Heart left ventricle (tissue), 16 donors: ENCODE data around the gene SLC7A4. TPM values are rescaled to one million over a fixed set of nuclear protein-coding genes. Genes with fewer than 3 reads are reported as not detected.

Experiments used
- ATAC-seq, 4 donors: fragments of 200-7000 bp; cut with Tn5 transposase; one replicate each; pipeline ENCODE4 v1.9.1; 2020 to 2022; ENCODE audit warnings: moderate library complexity in 4 of 4, mild to moderate bottlenecking in 3 of 4, moderate number of reproducible peaks in 1 of 4
- DNase-seq, 5 donors: peaks; one replicate each; pipeline ENCODE4 v3.0.0-alpha.2; 2020
- H3K27ac ChIP-seq, 12 donors: fragments of 200-600 bp; sonication (generic) in 4 of 12; one replicate each; pipeline versions ENCODE4 v1.5.0 to v1.8.0; 2016 to 2022; ENCODE audit warnings: mild to moderate bottlenecking in 2 of 12
- H3K27me3 ChIP-seq, 9 donors: fragments of 200-600 bp; sonication (generic) in 2 of 9; one replicate each; pipeline versions ENCODE4 v1.5.1 to v1.8.0; 2016 to 2022; ENCODE audit warnings: mild to moderate bottlenecking in 3 of 9
- H3K36me3 ChIP-seq, 9 donors: fragments of 200-600 bp; sonication (generic) in 2 of 9; one replicate each; pipeline versions ENCODE4 v1.5.0 to v1.8.0; 2018 to 2022; ENCODE audit warnings: mild to moderate bottlenecking in 2 of 9
- H3K4me1 ChIP-seq, 12 donors: fragments of 200-600 bp; sonication (generic) in 4 of 12; one replicate each; pipeline versions ENCODE4 v1.5.0 to v1.8.0; 2016 to 2022; ENCODE audit warnings: mild to moderate bottlenecking in 3 of 12
- H3K4me3 ChIP-seq, 12 donors: fragments of 200-600 bp; sonication (generic) in 4 of 12; one replicate each; pipeline versions ENCODE4 v1.5.0 to v1.8.0; 2017 to 2022; ENCODE audit warnings: mild to moderate bottlenecking in 9 of 12, moderate library complexity in 4 of 12
- H3K9me3 ChIP-seq, 12 donors: fragments of 200-600 bp; sonication (generic) in 4 of 12; one replicate each; pipeline versions ENCODE4 v1.5.0 to v1.8.0; 2016 to 2022; ENCODE audit warnings: mild to moderate bottlenecking in 1 of 12
- CTCF ChIP-seq, 12 donors: fragments of 200-600 bp; sonication (generic) in 4 of 12; IDR thresholded peaks; one replicate each; pipeline versions ENCODE4 v1.5.0 to v1.8.0; 2018 to 2022; ENCODE audit warnings: antibody characterized with exemption in 12 of 12, mild to moderate bottlenecking in 5 of 12
- POLR2A ChIP-seq, 2 donors: fragments of 450-650 bp; IDR thresholded peaks; one replicate each; pipeline ENCODE4 v1.6.1; 2017; ENCODE audit warnings: antibody characterized with exemption in 2 of 2, mild to moderate bottlenecking in 2 of 2, moderate library complexity in 2 of 2
- WGBS, 4 donors: extraction: QIAGEN DNeasy Blood & Tissue Kit in 2 of 4; methylation state at CpG; one replicate each; pipeline versions ENCODE4 v1.1.5 to v1.1.7; 2013 to 2018; 5-methylcytosine and 5-hydroxymethylcytosine counted together
- intact Hi-C, 10 donors: fragments of 100-400 bp; cut with DNase I; formaldehyde crosslinking; loops; one replicate each; pipeline versions ENCODE4 v1.11.1 to v1.14.2; 2022
- polyA plus RNA-seq, 2 donors: library from polyadenylated mRNA; stranded (reverse); fragments of 200-250 nt; gene quantifications; one replicate each; pipeline ENCODE4 v1.2.3, GENCODE V29; 2013
- total RNA-seq, 9 donors: library from RNA; depleted of rRNA in 2 of 9; stranded (reverse); fragments of >200 nt in 2 of 9; fragmentation: NEBNext Ultra II Directional in 3 of 9; extraction: Animal tissue kit (Norgen Biotek cat#: 25700) in 3 of 9; gene quantifications; one replicate each; pipeline versions ENCODE4 v1.1.0 to v1.2.4, GENCODE V29; 2016 to 2023
- donor health status: ischemic (EF 13 %, LVEDD 7.1; RV severe dilation, severe dysfunction).
- donor health status: healthy with polysubstance abuse.
- donor health status: DM: no; HTN: yes; CAD: no.
- donor health status: DM: no; HTN: no; CAD: no.
- donor health status: ischemic (EF 25% LVEDD 6.9; RV normal size, moderate dysfunction).
- donor health status: ischemic (EF 25% LVEDD 5.7; RV mildly dilated, moderate dysfunction).
- donor health status: healthy.
- donor health status: DM: yes; HTN: yes; CAD: no.
- donor health status: ischemic (EF 35%, LVEDD 5.7; RV mildly dilated, moderate dysfunction).
- donor health status: nonischemic (EF 11% LVEDD 7.7; RV severe dilation, severe dysfunction).
- donor health status: DM: yes; HTN: yes; CAD: no.
- donor health status: PGD.
- donor health status: ischemic (EF 29% LVEDD 5.4; RV normal size, mild dysfunction).
- donor health status: nonischemic (EF 23%, LVEDD 6.1; RV moderate dilation, normal function).

The SLC7A4 gene
- total and polyA plus RNA-seq, 11 donors: 0.24 to 2.8 (median 0.31) TPM; not detected in 8

GRCh38 chr22:21070690-21071615 lies 38.6 kb upstream of the SLC7A4 start:
- TF ChIP-seq CTCF (IDR thresholded peaks at IDR 0.05) (no peak), POLR2A (IDR thresholded peaks at IDR 0.05) (no peak)
- DNase-seq (no peak), ATAC-seq (no peak)
- no peaks in the 10 kb centered on the region for H3K36me3 ChIP-seq
- H3K9me3 ChIP-seq: no peaks in the 10 kb centered on the region
- WGBS, 4 donors: 83 to 84% (median 84%) methylated on average over 13 to 17 of the region's 17 CpGs
- peaks cover 0 to 6% (median 0%) of the 10 kb centered on the region in 9 donors for H3K27me3 ChIP-seq
- no peak overlapping the region for H3K4me3 ChIP-seq
- no peaks in the 10 kb centered on the region for H3K4me1 ChIP-seq
- intact Hi-C loops: loop anchor here in 1 of 10 donors (10.0 kb wide), 1 partner anchor 106 kb away; the partner anchor contains the start of gene AIFM3
- no peak overlapping the region for H3K27ac ChIP-seq

- Histone ChIP-seq H3K27me3 (peaks cover 0 to 6% (median 0%) of the 10 kb centered on the region in 9 donors), H3K27ac (no peak overlapping the region), H3K4me3 (no peak overlapping the region), H3K9me3 (no peaks in the 10 kb centered on the region), H3K4me1 (no peaks in the 10 kb centered on the region), H3K36me3 (no peaks in the 10 kb centered on the region)
- ATAC-seq: no peak
- TF ChIP-seq CTCF (IDR thresholded peaks at IDR 0.05) (no peak), POLR2A (IDR thresholded peaks at IDR 0.05) (no peak)
- no peak for DNase-seq
- intact Hi-C loops: loop anchor here in 1 of 10 donors (5.0 kb wide), 1 partner anchor 42 kb away; no protein-coding TSS in a partner anchor
- 59 to 73% (median 69%) methylated on average over 5 of the region's 5 CpGs for WGBS, 4 donors
These were observed 37.0 kb upstream of the SLC7A4 start for GRCh38 chr22:21069375-21069774.

- Histone ChIP-seq H3K36me3 (no peaks in the 10 kb centered on the region), H3K27me3 (peaks cover 0 to 6% (median 0%) of the 10 kb centered on the region in 9 donors), H3K9me3 (no peaks in the 10 kb centered on the region), H3K4me1 (no peaks in the 10 kb centered on the region), H3K4me3 (no peak overlapping the region), H3K27ac (no peak overlapping the region)
- DNase-seq (peak in 1 of 5 donors; percentile 7), ATAC-seq (no peak)
- intact Hi-C loops: loop anchor here in 1 of 10 donors (5.0 kb wide), 1 partner anchor 41 kb away; no protein-coding TSS in a partner anchor
- 63 to 77% (median 69%) methylated on average over 4 of the region's 4 CpGs for WGBS, 4 donors
- TF ChIP-seq CTCF (IDR thresholded peaks at IDR 0.05): no peak
- TF ChIP-seq POLR2A (IDR thresholded peaks at IDR 0.05): no peak
These were observed 36.4 kb upstream of the SLC7A4 start for GRCh38 chr22:21068681-21069276.
